HepG2 (cell line): ENCODE results near the gene TET3. TPM values are rescaled to one million over a fixed set of nuclear protein-coding genes. Genes with fewer than 3 reads are reported as not detected.
A peak's percentile ranks its signal among the peaks of the same experiment; 100 is the strongest.

ENCODE experiments used
- JUND ChIP-seq: sonication (generic); formaldehyde crosslinking; IDR thresholded peaks from 2 replicates; pipeline ENCODE4 v1.8.0; 2022; ENCODE audit warnings: mild to moderate bottlenecking, missing genetic modification reagents
- KAT2B ChIP-seq: fragments of 150-350 bp; IDR thresholded peaks from 2 replicates; pipeline ENCODE4 v1.6.1; 2014; ENCODE audit warnings: low read depth, low read length, borderline replicate concordance
- MXD4 ChIP-seq: IDR thresholded peaks from 2 replicates; pipeline ENCODE4 v1.6.1; 2016; ENCODE audit warnings: mild to moderate bottlenecking, missing biosample characterization, missing genetic modification reagents
- MZF1 ChIP-seq: sonication (generic); formaldehyde crosslinking; IDR thresholded peaks from 2 replicates; pipeline ENCODE4 v1.8.1; 2023; ENCODE audit warnings: mild to moderate bottlenecking, missing genetic modification reagents, borderline replicate concordance
- POLR2G ChIP-seq: fragments of 200-400 bp; formaldehyde crosslinking; IDR thresholded peaks from 2 replicates; pipeline ENCODE4 v1.6.1; 2018; ENCODE audit warnings: mild to moderate bottlenecking, low read depth, low read length, moderate library complexity
- RARA ChIP-seq: IDR thresholded peaks from 2 replicates; pipeline ENCODE4 v1.6.1; 2016; ENCODE audit warnings: missing genetic modification reagents, missing compliant biosample characterization
- RERE ChIP-seq: IDR thresholded peaks from 2 replicates; pipeline ENCODE4 v1.6.1; 2016; ENCODE audit warnings: low read depth, missing genetic modification reagents, missing compliant biosample characterization
- RFXAP ChIP-seq: sonication (generic); formaldehyde crosslinking; IDR thresholded peaks from 2 replicates; pipeline ENCODE4 v1.4.0; 2020; ENCODE audit warnings: missing genetic modification reagents, borderline replicate concordance
- SALL1 ChIP-seq: sonication (generic); formaldehyde crosslinking; IDR thresholded peaks from 2 replicates; pipeline ENCODE4 v1.8.0; 2022; ENCODE audit warnings: mild to moderate bottlenecking, missing genetic modification reagents
- SMAD9 ChIP-seq: sonication (generic); formaldehyde crosslinking; IDR thresholded peaks from 2 replicates; pipeline ENCODE4 v1.5.1; 2020; ENCODE audit warnings: mild to moderate bottlenecking, missing genetic modification reagents
- SRSF4 ChIP-seq: fragments of 200-400 bp; formaldehyde crosslinking; IDR thresholded peaks from one replicate; pipeline ENCODE4 v1.6.1; 2018; ENCODE audit warnings: mild to moderate bottlenecking, low read depth, low read length, moderate library complexity; ENCODE audit not compliant: poor library complexity, severe bottlenecking
- TRIM24 ChIP-seq: sonication (generic); formaldehyde crosslinking; IDR thresholded peaks from 2 replicates; pipeline ENCODE4 v1.8.0; 2022; ENCODE audit warnings: mild to moderate bottlenecking, missing genetic modification reagents
- ZFP82 ChIP-seq: sonication (generic); formaldehyde crosslinking; IDR thresholded peaks from 2 replicates; pipeline ENCODE4 v1.5.1; 2020; ENCODE audit warnings: mild to moderate bottlenecking, missing genetic modification reagents, borderline replicate concordance
- ZNF232 ChIP-seq: sonication (generic); formaldehyde crosslinking; IDR thresholded peaks from 2 replicates; pipeline ENCODE4 v1.4.0; 2020; ENCODE audit warnings: missing genetic modification reagents, borderline replicate concordance
- ZNF24 ChIP-seq: fragments of 450-650 bp; IDR thresholded peaks from 2 replicates; pipeline ENCODE4 v1.6.1; 2017; ENCODE audit warnings: antibody characterized with exemption, mild to moderate bottlenecking
- ZNF446 ChIP-seq: sonication (generic); formaldehyde crosslinking; IDR thresholded peaks from 2 replicates; pipeline ENCODE4 v1.5.0; 2020; ENCODE audit warnings: mild to moderate bottlenecking, missing genetic modification reagents
- ZNF761 ChIP-seq: sonication (generic); formaldehyde crosslinking; conservative IDR thresholded peaks from 2 replicates; pipeline ENCODE4 v1.4.0; 2020; ENCODE audit warnings: mild to moderate bottlenecking, missing genetic modification reagents
- ZSCAN12 ChIP-seq: sonication (generic); formaldehyde crosslinking; IDR thresholded peaks from 2 replicates; pipeline ENCODE4 v1.9.0; 2021; ENCODE audit warnings: mild to moderate bottlenecking, missing genetic modification reagents
- polyA plus RNA-seq, 8 experiments: library from polyadenylated mRNA; depleted of rRNA in 3 of 8; stranded (reverse) in 7 of 8; unstranded in 1 of 8; fragments of >200 nt; fragmentation: Illumina TruSeq in 4 of 8; extraction: Trizol in 4 of 8; gene quantifications; 2 replicates each; pipeline versions ENCODE4 v1.2.1 to v1.2.3, GENCODE V29; 2011 to 2016; ENCODE audit warnings: low read depth in 4 of 8, missing spikeins in 1 of 8, mixed read lengths in 1 of 8; ENCODE audit not compliant: insufficient read depth in 1 of 8
- total RNA-seq, 5 experiments: library from RNA; depleted of rRNA; stranded (reverse); fragments of >200 nt; fragmentation: Illumina TruSeq; extraction: Trizol; gene quantifications; 2 replicates each; pipeline ENCODE4 v1.2.3, GENCODE V29; 2016; ENCODE audit warnings: low read depth in 1 of 5
- TF ChIP-seq, protein P1 (sequence below): sonication (generic); formaldehyde crosslinking; IDR thresholded peaks from 2 replicates; pipeline ENCODE4 v1.4.0; 2020; ENCODE audit warnings: mild to moderate bottlenecking, low read depth, missing genetic modification reagents

Gene TET3
- total and polyA plus RNA-seq, 2 of the 13 experiments (the other 11 are each of a cell fraction or from before 2014, with no cell fraction given), result 4.3 to 6.8 TPM

DNA sequence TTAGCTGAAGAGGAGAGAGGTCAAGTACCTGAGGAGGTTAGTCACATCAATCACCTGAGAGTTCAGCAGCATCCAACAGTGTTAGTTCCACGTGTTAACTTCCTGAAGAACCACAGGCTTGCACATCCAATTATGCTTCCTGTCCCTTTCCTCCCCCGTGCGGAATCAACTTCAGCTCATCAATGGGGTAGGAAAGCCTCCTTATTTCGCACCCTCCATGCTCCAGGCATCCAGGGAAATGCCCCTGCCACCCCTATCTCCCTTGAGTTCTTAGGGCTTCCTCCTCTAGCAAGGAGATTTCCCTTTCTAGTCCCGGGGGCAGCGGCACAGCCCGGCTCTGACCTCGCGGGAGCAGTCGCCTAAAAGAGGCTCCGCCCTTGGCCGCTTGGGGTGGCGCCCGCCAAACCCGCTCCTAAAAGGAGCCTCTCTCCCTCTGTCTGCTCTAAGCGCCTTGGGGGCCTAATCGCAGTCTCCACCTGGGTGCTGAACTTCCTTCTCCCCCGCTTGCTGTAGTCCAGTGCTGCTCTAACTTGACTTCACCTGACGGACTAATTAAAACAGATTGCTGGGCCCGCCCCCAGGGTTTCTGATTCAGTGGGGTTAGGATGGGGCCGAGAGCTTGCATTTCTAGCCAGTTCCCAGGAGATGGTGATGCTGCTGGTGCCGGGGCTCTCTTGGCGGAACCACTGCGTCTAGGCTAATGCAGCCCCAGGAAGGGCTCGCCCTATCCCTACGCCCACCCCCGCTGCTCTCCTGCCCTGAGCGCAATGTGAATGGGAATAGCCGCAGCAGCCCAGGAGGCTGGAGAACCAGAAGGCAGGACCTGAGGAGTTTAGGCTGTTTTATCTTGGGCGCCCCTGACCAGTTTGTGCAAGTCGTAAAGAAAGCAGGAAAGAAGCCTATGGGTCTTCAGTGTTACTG is 3.4 kb upstream of the TET3 start (continued):
- no peak for TF ChIP-seq RARA (CRISPR knock-in tag)
- TF ChIP-seq SRSF4, result no peak
- TF ChIP-seq ZSCAN12, result no peak
- TF ChIP-seq SALL1 (CRISPR knock-in tag), result 0 out of 2 replicates have a peak, but pooled peaks have one; percentile 23
- no peak for TF ChIP-seq SMAD9 (CRISPR knock-in tag)
- TF ChIP-seq ZNF24, result no peak
- no peak for TF ChIP-seq KAT2B
- no peak for TF ChIP-seq ZNF232
- no peak for TF ChIP-seq ZFP82 (CRISPR knock-in tag)
- TF ChIP-seq ZNF446, result no peak
- TF ChIP-seq MZF1 (CRISPR knock-in tag), result no peak
- TF ChIP-seq RFXAP (CRISPR knock-in tag), result 0 out of 2 replicates have a peak, but pooled peaks have one; percentile 27
- TF ChIP-seq POLR2G, result peak; percentile 45
- TF ChIP-seq, protein P1, sequence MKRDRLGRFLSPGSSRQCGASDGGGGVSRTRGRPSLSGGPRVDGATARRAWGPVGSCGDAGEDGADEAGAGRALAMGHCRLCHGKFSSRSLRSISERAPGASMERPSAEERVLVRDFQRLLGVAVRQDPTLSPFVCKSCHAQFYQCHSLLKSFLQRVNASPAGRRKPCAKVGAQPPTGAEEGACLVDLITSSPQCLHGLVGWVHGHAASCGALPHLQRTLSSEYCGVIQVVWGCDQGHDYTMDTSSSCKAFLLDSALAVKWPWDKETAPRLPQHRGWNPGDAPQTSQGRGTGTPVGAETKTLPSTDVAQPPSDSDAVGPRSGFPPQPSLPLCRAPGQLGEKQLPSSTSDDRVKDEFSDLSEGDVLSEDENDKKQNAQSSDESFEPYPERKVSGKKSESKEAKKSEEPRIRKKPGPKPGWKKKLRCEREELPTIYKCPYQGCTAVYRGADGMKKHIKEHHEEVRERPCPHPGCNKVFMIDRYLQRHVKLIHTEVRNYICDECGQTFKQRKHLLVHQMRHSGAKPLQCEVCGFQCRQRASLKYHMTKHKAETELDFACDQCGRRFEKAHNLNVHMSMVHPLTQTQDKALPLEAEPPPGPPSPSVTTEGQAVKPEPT (CRISPR knock-in tag), result no peak; the same call in 1 of the 2 replicates
- TF ChIP-seq ZNF761 (CRISPR knock-in tag), result 0 out of 2 replicates have a peak, but pooled peaks have one; percentile 26
- no peak for TF ChIP-seq MXD4 (CRISPR knock-in tag)
- no peak for TF ChIP-seq TRIM24 (CRISPR knock-in tag)
- TF ChIP-seq RERE, result no peak
- TF ChIP-seq JUND (CRISPR knock-in tag), result no peak
